Measurements from ENCODE around the gene PTPDC1.
"Not testable (repeated sequence)": the region's sequence is repeated elsewhere in the genome, so short reads cannot be mapped to it uniquely, and the experiment has no call there.

PTPDC1 gene

GRCh38 chr9:94084314-94084713 lies at the start of gene PTPDC1:
Gene PTPDC1 (plus strand): TSS chr9:94084464. CDS start chr9:94084531, 67 bp downstream.
- no peak for DNase-seq

- DNase-seq: no peak
These were observed 49.8 kb upstream of the PTPDC1 start for GRCh38 chr9:94034511-94034910.

- no peak for DNase-seq
These were observed 44.5 kb upstream of the PTPDC1 start for GRCh38 chr9:94039786-94040185.

- no peak for DNase-seq
These were observed 41.5 kb upstream of the PTPDC1 start for GRCh38 chr9:94042516-94043360.

GRCh38 chr9:94054716-94055115 lies 29.5 kb upstream of the PTPDC1 start:
- DNase-seq: no peak

- DNase-seq: no peak
These were observed 27.8 kb upstream of the PTPDC1 start for GRCh38 chr9:94056442-94056974.

- no peak for DNase-seq
These were observed 26.3 kb upstream of the PTPDC1 start for GRCh38 chr9:94057918-94058317.

GRCh38 chr9:94061864-94062263 lies 22.4 kb upstream of the PTPDC1 start:
- DNase-seq: no peak

- no peak for DNase-seq
These were observed 18.7 kb upstream of the PTPDC1 start for GRCh38 chr9:94065535-94065961.

- DNase-seq: no peak
These were observed 16.0 kb upstream of the PTPDC1 start for GRCh38 chr9:94068257-94068656.

GRCh38 chr9:94076557-94076956 lies 7.7 kb upstream of the PTPDC1 start:
- no peak for DNase-seq

GRCh38 chr9:94078086-94078485 lies 6.2 kb upstream of the PTPDC1 start:
- DNase-seq: no peak

- no peak for DNase-seq
These were observed 5.0 kb upstream of the PTPDC1 start for GRCh38 chr9:94079236-94079635.

- no peak for DNase-seq
These were observed 4.0 kb upstream of the PTPDC1 start for GRCh38 chr9:94080249-94080648.

GRCh38 chr9:94081435-94081834 lies 2.8 kb upstream of the PTPDC1 start:
- DNase-seq: no peak

- no peak for DNase-seq
These were observed 2.3 kb upstream of the PTPDC1 start for GRCh38 chr9:94081864-94082463.

GRCh38 chr9:94082553-94082952 lies 1.7 kb upstream of the PTPDC1 start:
- no peak for DNase-seq

GRCh38 chr9:94082956-94083355 lies 1.3 kb upstream of the PTPDC1 start:
- no peak for DNase-seq

GRCh38 chr9:94083384-94083783 lies 880 bp upstream of the PTPDC1 start:
- no peak for DNase-seq

GRCh38 chr9:94085062-94085639 lies 887 bp downstream of the PTPDC1 start:
- DNase-seq: no peak

- DNase-seq: no peak
These were observed 2.5 kb downstream of the PTPDC1 start for GRCh38 chr9:94086486-94087345.

- not testable (repeated sequence) for DNase-seq
These were observed 10.2 kb downstream of the PTPDC1 start for GRCh38 chr9:94094219-94095145.
